ENCODE results near the gene CLSTN3. TPM values are rescaled to one million over a fixed set of nuclear protein-coding genes. Genes with fewer than 3 reads are reported as not detected.

Gene CLSTN3
- total and polyA plus RNA-seq, 10 of the 15 experiments (the other 5 are each of a cell fraction or from before 2014, with no cell fraction given): 0.09 to 35.9 (median 11.3) TPM

DNA sequence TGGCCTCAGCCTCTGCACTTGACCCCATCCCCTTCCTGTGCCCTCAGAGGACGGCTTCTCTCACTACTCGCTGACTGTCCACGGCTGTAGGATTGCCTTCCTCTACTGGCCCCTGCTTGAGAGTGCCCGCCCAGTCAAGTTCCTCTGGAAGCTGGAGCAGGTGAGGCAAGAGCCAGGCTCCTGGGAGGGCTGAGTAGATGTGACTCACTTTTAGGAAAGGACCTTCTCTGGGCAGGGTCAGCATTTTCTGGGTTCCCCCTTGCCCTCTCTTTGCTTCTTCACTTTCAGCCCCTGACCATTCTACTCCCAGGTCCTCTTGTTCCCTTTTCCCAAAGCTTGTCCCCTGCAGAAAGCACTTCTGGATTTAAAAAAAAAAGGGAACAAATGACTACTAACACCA is 7.7 kb downstream of the CLSTN3 start:
- in situ Hi-C loops (cut with MboI) (no loop called here), intact Hi-C loops (cut with micrococcal nuclease; ENCODE audit: unreplicated experiment) (no loop called here)
- Histone ChIP-seq H3K4me1 (ENCODE audit: control insufficient read depth, insufficient read depth, low read length) (no peaks in the 10 kb centered on the region), H4K20me1 (ENCODE audit: control insufficient read depth, insufficient read depth) (no peaks in the 10 kb centered on the region), H3K9ac (ENCODE audit: control insufficient read depth, insufficient read depth, low read length) (no peak overlapping the region), H3K27ac (ENCODE audit: control insufficient read depth, insufficient read depth) (no peak overlapping the region), H3K4me3 (no peak overlapping the region), H2AFZ (ENCODE audit: control insufficient read depth, low read depth, low read length) (no peak overlapping the region), H3K79me2 (ENCODE audit: control insufficient read depth, insufficient read depth, low read length) (no peaks in the 10 kb centered on the region), H3K4me2 (ENCODE audit: control insufficient read depth, insufficient read depth) (no peak overlapping the region), H3K27me3 (replicated peaks in 1 of 2; ENCODE audit: control insufficient read depth in 2 of 2, insufficient read depth in 2 of 2, low read length in 1 of 2) (no peaks in the 10 kb centered on the region), H3K36me3 (ENCODE audit: control insufficient read depth in 2 of 2, insufficient read depth in 2 of 2, low read length in 1 of 2) (peaks cover 10 to 13% of the 10 kb centered on the region in 2 experiments; a peak in 3 of 4 replicates), H3K9me3 (replicated peaks; ENCODE audit: control insufficient read depth, insufficient read depth, low read length) (no peaks in the 10 kb centered on the region; the same call in 2 of the 3 replicates)
- SMC1A ChIA-PET (ENCODE audit: uncharacterized antibody, unreplicated experiment): no interaction called here
- 94% methylated on average over 4 of the region's 4 CpGs for WGBS (ENCODE audit: insufficient coverage, insufficient replicate concordance, low lambda C conversion rate, missing lambda C conversion rate)
- no peak for ATAC-seq
- BruUV-seq (replicated peaks): no TSS peak
- RAD21 ChIA-PET (ENCODE audit: unreplicated experiment): no interaction called here
- POLR2A ChIA-PET: no interaction called here
- FAIRE-seq: no peak
- no peak for DNase-seq (ENCODE audit: low read depth, low spot score)
- TF ChIP-seq CTCF (IDR thresholded peaks at IDR 0.05 in 2 of 3, conservative IDR thresholded peaks at IDR 0.05 in 1 of 3; ENCODE audit: control insufficient read depth in 2 of 3, extremely low read depth in 1 of 3, insufficient read depth in 1 of 3, low read depth in 3 of 3, low read length in 3 of 3) (no peak), REST (IDR thresholded peaks at IDR 0.05; ENCODE audit: low read depth, low read length) (no peak), ZNF217 (IDR thresholded peaks at IDR 0.05) (no peak), KLF5 (IDR thresholded peaks at IDR 0.05; ENCODE audit: partially characterized antibody) (no peak), SUZ12 (IDR thresholded peaks at IDR 0.05; ENCODE audit: unreplicated experiment) (no peak), YY1 (IDR thresholded peaks at IDR 0.05; ENCODE audit: low read depth, low read length) (no peak), MEF2B (IDR thresholded peaks at IDR 0.05; ENCODE audit: partially characterized antibody, poor library complexity, severe bottlenecking) (no peak), NFXL1 (IDR thresholded peaks at IDR 0.05; ENCODE audit: borderline replicate concordance) (no peak)
- TF ChIP-seq, protein P1, sequence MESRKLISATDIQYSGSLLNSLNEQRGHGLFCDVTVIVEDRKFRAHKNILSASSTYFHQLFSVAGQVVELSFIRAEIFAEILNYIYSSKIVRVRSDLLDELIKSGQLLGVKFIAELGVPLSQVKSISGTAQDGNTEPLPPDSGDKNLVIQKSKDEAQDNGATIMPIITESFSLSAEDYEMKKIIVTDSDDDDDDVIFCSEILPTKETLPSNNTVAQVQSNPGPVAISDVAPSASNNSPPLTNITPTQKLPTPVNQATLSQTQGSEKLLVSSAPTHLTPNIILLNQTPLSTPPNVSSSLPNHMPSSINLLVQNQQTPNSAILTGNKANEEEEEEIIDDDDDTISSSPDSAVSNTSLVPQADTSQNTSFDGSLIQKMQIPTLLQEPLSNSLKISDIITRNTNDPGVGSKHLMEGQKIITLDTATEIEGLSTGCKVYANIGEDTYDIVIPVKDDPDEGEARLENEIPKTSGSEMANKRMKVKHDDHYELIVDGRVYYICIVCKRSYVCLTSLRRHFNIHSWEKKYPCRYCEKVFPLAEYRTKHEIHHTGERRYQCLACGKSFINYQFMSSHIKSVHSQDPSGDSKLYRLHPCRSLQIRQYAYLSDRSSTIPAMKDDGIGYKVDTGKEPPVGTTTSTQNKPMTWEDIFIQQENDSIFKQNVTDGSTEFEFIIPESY (IDR thresholded peaks at IDR 0.05): no peak
- TF ChIP-seq, protein P2, sequence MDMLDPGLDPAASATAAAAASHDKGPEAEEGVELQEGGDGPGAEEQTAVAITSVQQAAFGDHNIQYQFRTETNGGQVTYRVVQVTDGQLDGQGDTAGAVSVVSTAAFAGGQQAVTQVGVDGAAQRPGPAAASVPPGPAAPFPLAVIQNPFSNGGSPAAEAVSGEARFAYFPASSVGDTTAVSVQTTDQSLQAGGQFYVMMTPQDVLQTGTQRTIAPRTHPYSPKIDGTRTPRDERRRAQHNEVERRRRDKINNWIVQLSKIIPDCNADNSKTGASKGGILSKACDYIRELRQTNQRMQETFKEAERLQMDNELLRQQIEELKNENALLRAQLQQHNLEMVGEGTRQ (IDR thresholded peaks at IDR 0.05; ENCODE audit: borderline replicate concordance, low read depth, low read length): no peak
- CTCF ChIA-PET: no interaction called here
